Left renal pelvis (tissue), 4 donors: ENCODE measurements around the gene S100A11. TPM values are rescaled to one million over a fixed set of nuclear protein-coding genes. Genes with fewer than 3 reads are reported as not detected.
"Not testable (repeated sequence)": the region's sequence is repeated elsewhere in the genome, so short reads cannot be mapped to it uniquely, and the experiment has no call there.

Experiments used
- DNase-seq, 4 donors: peaks; one replicate each; pipeline ENCODE4 v3.0.0-alpha.2; 2013; ENCODE audit warnings: low read depth in 4 of 4, low spot score in 3 of 4
- polyA plus RNA-seq, 4 donors: library from polyadenylated mRNA; unstranded; fragments of 120-200 nt; gene quantifications; one replicate each; pipeline ENCODE4 v1.2.1, GENCODE V29; 2013; ENCODE audit not compliant: insufficient read length in 4 of 4

S100A11 gene
- 100 to 1,000 TPM; 278 to 306 (median 291) TPM for polyA plus RNA-seq

DNA sequence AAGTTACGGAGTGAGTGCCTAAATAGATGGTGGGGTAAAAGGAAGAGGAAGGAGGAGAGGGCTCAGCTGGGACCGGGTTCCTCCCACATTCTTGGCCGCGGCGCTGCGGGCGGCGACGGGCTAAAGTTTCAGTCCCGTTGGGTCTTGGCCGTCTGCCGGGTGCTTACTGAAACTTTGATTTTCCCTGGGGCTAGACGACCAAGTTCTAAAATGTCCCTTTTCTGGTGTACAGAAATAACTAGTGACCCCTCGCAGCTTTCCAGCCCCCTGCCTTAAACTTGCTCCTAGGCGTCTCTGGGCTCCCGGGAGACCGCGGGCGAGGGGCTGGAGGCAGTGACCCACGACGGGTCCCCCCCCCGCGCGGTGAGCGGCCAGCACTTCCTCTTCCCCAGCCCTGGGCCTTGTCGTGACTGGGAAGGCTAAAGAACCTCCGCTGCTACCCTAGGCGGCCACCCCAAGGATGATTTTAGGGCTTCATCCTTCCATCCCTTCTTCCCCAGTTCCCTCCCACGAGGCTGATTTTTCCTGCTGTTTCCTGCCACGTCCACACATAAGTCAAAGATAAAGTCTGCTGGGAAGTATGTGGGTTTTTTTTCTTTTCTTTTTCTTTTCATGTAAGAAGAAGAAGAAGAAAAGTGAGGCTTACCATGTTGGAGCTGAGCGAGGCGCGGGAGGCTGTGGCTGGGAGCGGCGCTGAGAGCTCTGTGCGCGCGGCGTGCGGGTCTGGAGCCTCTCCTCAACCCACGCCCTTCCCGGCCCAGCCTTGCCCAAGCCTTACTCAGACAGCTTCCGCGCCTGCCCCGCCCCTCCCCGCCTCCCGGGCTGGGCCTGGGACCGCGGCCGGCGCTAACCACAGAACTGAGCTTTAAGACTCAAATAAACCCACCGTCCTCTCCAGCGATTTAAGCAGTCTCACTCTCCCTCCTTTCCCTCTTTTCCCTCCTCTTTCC is at the start of gene S100A11:
TSS of gene S100A11 (minus strand) at position 738 of the 950 bp plus-strand sequence. CDS start at position 649, 89 bp downstream.
- peak in 2 of 4 donors; percentile 46 to 56 for DNase-seq

DNA sequence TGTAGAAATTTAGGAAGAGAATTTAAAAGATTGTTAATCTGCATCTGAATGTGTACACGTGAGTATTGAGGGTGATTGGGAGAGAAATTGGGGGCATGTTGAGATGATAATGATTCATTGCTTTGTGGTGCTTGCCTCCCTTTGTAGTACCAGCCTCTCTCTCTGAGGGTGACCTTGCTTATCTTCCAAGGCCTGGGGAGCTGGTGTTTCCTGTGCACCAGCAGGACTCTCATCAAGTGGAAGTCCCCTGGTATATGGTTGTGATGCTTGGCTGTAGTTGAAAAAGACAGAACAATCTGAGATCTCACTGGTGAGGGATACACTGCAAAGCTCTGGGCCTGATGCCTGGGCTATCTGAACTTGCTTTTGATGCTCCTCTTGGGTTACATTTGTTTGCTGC is 48.0 kb upstream of the S100A11 start:
- no peak for DNase-seq

DNA sequence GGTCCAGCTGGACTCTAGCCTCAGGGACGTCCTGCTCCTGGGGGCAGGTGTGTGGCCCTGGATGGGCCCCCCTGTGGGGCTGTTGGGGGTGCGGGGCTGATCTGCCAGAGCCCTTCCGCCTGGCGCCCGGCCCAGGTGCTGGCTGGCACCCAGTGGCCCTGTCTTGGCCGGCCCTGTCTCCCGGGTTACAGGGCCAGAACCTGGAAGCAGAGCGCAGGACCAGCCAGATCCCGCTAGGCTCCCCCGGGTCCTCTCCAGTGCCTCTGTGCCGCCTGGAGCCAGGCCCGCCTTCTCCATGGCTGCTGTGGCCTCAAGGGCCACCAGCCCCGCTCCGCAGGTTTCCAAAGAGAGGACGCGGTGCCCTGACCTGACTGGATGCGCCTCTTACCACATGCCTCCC is 44.2 kb upstream of the S100A11 start:
- not testable (repeated sequence) for DNase-seq

DNA sequence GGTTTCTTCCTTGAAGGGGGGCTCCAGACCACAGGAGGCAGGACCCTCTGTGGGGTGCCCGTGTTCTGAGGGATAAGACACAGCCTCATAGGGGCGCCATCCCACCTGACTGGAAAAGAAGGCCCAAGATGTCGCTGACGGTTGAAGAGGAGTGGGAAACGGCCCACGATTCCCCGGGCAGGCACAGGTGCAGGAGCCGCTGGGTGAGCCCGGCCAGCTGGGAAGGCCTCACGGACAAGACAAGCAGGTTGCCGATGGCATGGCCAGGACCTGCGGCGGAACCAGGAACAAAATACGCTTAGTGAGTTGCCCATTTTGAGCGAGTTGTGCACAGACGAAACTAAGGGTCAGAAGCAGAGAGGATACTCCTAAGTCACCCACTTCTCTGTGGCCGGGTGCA is 43.7 kb upstream of the S100A11 start:
- not testable (repeated sequence) for DNase-seq

DNA sequence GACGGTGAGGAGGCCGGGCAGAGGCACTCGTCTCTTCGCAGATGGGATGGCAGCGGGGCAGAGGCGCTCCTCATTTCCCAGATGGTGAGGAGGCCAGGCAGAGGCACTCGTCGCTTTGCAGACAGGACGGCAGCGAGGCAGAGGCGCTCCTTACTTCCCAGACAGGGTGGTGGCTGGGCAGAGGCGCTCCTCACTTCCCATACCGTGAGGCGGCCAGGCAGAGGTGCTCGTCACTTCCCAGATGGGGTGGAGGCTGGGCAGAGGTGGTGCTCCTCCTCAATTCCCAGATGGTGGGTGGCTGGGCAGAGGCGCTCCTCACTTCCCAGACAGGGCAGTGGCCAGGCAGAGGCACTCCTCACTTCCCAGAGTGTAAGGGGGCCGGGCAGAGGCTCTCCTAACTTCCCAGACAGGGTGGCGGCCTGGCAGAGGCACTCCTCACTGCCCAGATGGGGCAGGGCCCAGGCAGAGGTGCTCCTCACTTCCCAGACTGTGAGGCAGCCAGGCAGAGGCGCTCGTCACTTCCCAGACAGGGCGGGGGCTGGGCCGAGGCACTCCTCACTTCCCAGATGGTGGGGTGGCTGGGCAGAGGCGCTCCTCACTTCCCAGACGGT is 42.1 kb upstream of the S100A11 start:
- DNase-seq: no peak

DNA sequence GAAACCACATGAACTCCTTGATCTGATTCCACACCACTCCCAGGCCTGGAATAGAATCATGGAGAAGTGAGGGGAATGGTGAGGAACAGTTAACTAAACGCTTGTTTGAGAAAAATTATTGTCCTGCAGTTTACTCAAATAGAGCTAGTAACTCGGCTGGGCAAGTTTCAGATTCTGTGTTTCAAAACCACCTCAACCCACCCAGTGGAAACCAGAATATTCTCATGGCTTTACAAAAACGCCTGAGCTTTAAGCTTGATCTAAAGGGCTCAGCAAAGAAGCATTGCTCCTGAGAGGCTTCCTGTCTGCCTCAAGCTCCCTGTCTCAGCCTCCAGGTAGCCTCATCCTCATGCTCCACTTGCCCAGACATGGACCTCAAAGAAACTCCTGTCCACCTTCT is 35.5 kb upstream of the S100A11 start:
- no peak for DNase-seq

DNA sequence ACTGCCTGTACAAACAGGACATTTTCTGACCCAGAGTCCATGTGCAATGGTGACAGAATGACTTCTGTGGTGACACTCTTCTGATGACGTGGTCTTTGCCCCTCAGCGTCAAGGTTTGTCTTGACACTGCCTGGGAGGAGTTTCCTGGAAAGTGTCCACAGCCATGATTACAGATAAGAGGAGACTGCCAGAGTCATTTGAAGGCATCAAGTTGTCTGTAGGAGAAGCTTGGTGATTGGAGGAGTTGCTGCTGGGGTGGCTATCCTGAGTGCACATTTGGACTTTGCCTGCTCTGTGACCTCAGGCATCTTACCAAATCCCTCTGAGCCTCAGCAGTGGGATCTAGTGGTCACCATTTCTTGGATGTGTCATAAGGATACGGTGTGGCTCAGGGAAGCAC is 34.3 kb upstream of the S100A11 start:
- DNase-seq: no peak

DNA sequence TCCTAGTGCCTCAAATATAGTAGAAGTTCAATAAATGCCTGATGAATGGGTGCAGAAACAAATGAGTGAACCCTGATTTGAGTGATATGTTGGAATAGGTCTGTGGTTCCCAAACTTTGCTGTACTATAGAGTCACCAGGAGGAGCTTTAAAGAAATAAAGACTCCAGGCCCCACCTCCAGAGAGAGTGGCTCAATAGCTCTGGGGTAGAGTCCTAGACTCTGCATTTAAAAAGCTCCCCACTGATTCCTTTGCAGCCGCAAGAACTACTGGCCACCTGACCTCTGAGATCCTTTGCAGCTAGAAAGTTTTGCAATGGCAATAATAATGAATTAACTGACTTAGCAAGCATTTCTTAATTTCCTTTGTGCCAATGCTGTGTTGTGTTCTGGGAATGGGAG is 31.1 kb upstream of the S100A11 start:
- no peak for DNase-seq

DNA sequence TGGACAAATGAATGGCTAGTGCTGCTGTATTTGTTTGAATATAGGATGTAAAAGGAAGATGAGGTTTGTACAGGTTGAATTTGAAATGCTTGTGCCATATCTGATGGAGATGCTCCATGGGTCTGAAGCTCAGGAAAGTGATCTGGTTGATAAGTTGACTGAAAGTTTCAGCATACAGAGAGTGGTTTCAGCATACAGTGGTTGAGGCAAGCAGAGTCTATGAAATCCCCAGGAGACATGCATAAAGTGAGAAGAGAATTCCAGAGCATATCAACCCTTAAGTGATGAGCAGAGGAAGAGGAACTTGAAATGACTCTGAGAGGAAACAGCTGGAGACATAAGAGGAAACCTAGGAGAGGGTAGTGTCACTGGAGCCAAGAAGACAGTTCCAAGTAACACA is 30.3 kb upstream of the S100A11 start:
- DNase-seq: no peak

DNA sequence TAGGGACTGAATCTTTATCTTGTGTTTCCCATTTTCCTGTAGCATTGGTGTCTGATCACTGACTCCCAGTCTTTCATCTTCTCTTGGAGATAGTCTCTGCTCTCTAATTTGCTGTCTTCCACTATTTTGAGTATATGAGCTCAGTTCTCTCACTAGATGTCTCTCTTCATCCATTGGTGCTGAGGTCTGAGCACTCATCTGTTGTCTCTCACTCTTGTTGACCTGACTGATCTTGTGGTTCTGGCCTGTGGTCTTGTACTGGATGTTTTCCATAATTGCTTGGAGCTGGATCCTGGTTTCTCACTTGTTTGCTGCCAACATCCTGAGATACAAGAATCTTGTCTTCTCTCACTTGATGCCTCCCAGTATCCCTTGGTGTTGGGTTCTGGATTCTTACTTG is 25.1 kb upstream of the S100A11 start:
- no peak for DNase-seq

DNA sequence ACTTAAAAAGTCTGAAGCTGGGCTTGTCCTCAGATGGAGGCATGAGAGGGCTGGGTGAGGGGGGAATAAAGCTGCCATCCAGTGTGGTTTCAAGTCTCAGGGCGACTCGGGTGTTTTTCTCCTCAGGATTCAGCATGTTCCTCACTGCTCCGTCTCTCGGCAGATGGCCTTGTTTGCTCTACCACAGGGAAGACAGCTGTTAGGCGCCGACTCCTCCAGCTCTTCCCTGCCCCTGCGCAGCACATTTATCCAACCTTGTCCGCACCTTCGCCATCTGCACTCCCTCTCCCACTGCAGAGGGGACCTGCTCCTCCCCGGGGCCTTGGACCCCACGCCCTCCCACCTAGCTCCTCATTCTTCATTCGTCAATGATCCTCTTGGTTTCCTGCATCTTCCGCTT is 16.6 kb upstream of the S100A11 start:
- DNase-seq: no peak

DNA sequence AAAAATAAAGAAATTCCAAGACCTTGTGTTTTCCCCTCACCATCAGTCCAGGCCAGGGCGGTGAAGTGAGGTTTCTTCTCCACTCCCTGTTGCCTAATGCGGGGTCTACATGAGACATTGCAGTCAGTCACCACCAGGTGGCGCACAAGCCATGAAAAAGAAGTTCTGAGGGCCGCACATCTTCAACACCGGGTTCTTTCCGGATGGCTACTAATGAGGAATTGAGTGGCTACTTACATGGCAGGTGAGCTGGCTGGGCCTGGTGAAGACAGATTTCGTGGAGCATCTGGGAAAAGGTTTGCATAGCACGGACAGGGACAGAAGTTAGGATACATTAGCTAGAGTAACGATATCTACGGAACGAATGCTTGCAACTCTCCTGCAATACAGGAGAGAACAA is 15.8 kb upstream of the S100A11 start:
- DNase-seq: peak in 3 of 4 donors; percentile 55 to 67 (median 57)

DNA sequence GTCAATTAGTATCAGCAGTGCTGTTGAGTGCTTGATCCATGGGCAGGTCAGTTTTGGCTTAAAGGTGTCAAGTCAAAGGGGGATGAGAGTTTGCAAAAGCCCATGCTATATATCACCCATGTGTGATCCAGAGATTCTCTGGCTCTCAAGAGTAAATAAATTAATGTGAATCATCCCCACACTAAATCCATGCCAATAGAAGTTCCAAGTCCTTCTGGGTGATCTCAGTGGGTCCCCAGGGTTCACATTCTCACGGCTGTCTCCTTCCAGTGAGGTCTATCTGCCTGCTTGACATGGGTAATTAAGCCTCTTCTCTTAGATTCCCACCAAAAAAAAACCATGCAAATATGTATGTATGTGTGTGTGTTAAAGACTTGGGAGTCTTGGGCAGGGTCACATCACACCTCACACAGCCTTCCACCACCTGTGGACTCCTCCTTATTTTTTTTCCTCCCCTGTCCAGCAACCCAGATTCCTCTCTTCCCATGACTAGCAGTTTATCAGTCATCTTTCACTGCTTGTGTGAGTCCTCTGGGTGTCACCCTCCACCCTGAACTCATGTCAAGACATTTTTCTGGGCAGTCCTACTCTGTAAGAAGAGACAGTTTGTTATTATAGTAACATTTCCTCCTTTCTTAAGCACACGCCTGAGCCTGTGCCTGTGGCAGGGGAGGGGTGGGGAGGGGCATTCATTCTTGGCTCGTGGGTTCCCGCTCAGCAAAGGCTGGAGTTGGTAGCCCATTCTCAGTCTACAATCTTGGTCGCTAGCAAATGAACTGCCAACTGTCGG is 14.3 kb upstream of the S100A11 start:
- DNase-seq: no peak

DNA sequence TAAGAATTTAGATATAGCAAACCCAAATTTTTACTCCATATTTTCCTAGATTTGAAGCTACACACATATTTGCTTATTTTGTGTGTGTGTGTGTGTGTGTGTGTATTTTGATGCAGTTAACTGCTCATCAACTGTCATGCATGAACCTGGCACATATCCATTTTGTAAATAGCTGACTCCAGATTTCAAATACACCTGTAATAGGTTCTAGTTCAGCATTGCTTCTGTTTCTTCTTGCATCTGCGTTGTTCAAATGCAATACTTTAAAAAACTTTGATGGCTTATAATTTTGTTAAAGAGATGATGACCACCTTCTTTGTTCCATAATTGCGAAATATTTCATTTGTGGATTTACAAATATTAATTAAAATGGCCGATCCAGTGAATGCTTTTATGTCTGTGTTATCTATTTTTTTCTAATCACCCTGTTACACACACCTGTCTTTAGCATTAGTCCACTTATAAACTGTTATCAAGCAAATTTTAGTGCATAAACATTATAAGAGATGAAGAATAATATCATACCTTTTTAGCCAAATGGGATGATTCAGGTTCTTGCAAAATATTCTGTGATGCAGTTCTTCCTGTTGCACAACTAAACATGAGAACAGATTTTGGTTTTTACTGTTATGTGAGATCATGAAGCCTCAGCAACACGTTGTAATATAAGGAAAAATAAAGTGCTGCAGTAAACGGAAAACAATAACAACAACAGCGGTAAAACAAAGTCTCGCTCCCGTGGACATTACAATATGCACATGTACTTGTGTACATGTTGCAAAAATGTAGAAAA is 12.7 kb upstream of the S100A11 start:
- DNase-seq: no peak

DNA sequence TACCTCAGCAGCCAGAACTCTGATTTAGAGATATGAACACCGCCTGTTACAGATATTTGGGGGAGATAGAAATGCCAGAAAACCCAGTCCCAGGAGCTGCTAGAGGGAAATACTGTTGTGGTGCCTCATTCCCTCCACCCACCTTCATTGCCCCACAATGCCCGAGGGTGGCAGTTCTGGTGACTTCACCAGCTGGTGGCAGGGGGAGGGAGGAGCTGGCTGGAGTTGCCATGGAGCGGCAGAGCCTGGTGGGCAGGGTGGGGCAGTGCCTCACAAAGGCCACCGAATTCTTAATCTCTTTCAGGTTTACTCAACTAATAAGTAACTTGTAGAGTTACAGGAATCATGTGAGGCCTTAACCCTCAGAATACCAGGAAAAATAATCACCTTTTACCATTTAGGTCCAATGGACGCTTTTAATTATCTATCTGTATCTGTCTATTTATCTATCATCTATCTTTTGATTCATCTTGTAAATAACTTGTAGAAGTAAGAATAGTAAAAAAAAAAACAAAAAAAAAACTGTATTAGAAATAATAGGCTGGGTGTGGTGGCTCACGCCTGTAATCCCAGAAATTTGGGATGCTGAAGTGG is 11.7 kb upstream of the S100A11 start:
- DNase-seq: peak in 3 of 4 donors; percentile 41 to 61 (median 52)

DNA sequence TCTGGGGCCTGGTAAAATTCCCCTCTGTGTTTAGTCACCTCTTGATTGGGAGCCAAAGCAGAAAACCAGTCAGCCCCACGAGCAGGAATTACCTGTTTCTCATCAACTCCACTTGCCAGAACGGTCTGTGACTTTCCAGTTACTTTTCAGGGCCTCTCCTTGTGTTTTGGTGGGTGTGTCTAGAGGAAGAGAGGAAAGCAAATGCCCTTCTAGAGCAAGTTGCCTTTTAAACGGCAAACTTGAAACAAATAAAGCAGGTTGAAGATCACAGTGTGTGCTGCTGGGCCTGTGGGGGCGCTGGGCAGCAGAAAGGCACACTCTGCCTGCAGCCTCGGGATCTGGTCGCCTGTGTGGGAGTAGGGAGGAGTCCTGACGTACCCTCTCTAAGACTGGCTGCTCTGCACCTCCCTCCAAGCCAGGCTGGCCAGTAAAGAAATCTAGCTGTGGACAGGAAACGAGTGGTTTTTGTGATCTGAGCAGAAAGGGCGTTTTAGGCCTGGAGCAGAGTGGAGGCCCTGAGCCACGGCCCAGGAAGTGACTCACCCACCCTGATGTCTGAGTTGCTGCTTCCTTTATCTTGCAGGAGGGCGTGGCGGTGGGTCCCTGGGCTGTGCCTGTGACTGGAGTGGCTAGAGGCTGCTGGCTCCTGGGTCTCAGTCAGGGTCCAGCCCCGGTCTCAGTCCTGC is 11.1 kb upstream of the S100A11 start:
- peak; percentile 61 to 77 (median 70) for DNase-seq

DNA sequence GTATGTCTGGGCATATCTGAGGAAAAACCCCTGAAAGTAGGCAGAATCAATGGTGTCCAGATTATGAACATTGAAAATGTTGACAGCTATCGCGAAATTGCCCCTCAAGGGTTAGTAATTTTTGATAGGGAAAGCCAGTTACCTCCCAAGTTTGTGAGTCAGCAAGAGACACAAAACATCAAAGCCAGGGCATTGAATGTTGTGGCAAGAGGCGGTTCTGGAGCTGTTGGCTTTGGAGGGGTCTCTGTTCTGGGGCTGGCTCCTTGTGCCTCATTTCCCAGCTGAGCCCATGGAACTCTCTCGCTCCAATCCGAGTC is 10.6 kb upstream of the S100A11 start:
- no peak for DNase-seq

DNA sequence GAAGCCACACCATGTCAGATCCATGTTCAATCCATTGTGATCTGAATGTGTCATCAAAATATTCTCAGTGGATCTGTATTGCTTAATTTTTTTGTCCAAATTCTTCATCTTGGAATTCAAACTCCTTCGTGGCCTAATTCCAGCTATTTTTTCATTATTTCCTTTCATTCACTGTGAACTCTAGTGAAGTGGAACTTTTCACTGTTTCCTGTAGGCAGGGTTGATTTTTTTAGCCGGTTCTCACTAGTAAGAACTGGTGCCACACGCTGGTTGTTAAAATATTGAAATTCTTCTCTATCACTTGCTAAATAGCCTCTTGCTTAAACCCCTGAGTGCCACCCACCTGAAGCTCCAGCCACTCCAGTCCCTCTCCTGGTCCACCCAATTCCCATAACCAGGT is 7.6 kb upstream of the S100A11 start:
- DNase-seq: no peak

DNA sequence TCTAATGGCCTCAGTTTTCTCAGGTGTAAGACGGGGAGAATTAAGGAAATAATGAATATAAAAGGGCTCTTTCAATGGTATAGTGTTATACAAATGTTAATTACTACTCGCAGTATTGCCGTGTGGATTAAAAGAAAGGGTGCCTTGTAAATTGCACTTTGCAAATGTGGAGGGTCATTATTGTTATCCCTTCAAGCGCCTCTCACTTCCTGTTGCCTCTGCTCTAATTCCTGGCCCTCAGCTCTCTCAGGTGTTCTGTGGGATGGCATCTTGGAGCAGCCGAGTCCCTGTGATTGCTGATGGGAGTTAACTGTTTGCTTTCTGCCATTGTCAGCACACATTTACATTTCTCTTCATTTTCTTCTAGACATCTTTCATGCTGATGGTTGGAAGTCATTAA is 7.1 kb upstream of the S100A11 start:
- DNase-seq: no peak

DNA sequence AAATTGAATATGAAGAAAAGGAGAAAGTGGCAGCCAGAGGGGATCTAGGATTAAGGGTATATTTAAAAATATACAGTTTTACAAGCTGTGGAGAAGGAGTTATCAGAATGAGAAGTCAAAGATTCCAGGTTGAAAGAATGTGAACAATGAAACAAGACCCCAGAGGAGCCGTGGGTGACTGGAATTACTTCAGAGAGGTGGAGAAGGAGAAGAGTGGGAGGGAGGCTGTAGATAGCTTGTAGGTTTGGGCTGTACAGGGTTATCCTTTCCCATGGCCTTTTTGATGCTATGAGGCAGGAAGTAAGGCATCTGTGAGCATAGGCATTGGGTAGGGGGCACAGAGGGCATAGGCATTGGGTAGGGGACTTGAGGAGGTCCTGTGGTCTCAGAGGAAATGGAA is 5.2 kb upstream of the S100A11 start:
- DNase-seq: no peak
